ENCODE data around the gene ATAT1. TPM values are rescaled to one million over a fixed set of nuclear protein-coding genes. Genes with fewer than 3 reads are reported as not detected.
"Not testable (repeated sequence)": the region's sequence is repeated elsewhere in the genome, so short reads cannot be mapped to it uniquely, and the experiment has no call there.

Gene ATAT1
- polyA plus RNA-seq, 3 donors: 0.51 to 10.4 (median 0.68) TPM

- no peaks in the 10 kb centered on the region for H3K27me3 ChIP-seq (ENCODE audit: control insufficient read depth in 2 of 2, insufficient read depth in 2 of 2, low read length in 2 of 2)
- Mint-ChIP-seq H3K4me3 (no peak overlapping the region), H3K36me3 (peaks cover 79 to 97% of the 10 kb centered on the region in 2 donors), H3K27me3 (ENCODE audit: low read depth in 3 of 3) (peaks cover 0 to 1% (median 0%) of the 10 kb centered on the region in 3 donors), H3K9me3 (no peaks in the 10 kb centered on the region), H3K4me1 (peaks cover 15% of the 10 kb centered on the region), H3K27ac (peak overlapping the region; percentile 13 to 87 (median 71))
- H3K9me3 ChIP-seq (replicated peaks in 1 of 2; ENCODE audit: control insufficient read depth in 1 of 2, insufficient read depth in 1 of 2, low read length in 2 of 2): no peaks in the 10 kb centered on the region
- peaks cover 13% of the 10 kb centered on the region for H4K20me1 ChIP-seq (ENCODE audit: insufficient read depth, low read length)
- no peak overlapping the region for H2AFZ ChIP-seq (ENCODE audit: insufficient read depth, low read depth, low read length, poor library complexity, severe bottlenecking)
- H3K4me2 ChIP-seq (replicated peaks; ENCODE audit: extremely low read depth, low read length, poor library complexity, severe bottlenecking): no peak overlapping the region
- intact Hi-C loops (cut with micrococcal nuclease): no loop called here
- TF ChIP-seq, protein P1, sequence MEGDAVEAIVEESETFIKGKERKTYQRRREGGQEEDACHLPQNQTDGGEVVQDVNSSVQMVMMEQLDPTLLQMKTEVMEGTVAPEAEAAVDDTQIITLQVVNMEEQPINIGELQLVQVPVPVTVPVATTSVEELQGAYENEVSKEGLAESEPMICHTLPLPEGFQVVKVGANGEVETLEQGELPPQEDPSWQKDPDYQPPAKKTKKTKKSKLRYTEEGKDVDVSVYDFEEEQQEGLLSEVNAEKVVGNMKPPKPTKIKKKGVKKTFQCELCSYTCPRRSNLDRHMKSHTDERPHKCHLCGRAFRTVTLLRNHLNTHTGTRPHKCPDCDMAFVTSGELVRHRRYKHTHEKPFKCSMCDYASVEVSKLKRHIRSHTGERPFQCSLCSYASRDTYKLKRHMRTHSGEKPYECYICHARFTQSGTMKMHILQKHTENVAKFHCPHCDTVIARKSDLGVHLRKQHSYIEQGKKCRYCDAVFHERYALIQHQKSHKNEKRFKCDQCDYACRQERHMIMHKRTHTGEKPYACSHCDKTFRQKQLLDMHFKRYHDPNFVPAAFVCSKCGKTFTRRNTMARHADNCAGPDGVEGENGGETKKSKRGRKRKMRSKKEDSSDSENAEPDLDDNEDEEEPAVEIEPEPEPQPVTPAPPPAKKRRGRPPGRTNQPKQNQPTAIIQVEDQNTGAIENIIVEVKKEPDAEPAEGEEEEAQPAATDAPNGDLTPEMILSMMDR (IDR thresholded peaks at IDR 0.05): no peak
- peaks cover 87 to 96% of the 10 kb centered on the region in 2 donors for H3K36me3 ChIP-seq (replicated peaks in 1 of 2; ENCODE audit: control insufficient read depth in 1 of 2, insufficient read depth in 2 of 2, low read length in 2 of 2)
- WGBS (ENCODE audit: insufficient coverage): 17% methylated on average over 6 of the region's 7 CpGs
- DNase-seq: peak; percentile 58 to 81 (median 68)
- H3K79me2 ChIP-seq (ENCODE audit: insufficient read depth, low read length): no peaks in the 10 kb centered on the region
- peak overlapping the region; percentile 15 to 58 for H3K27ac ChIP-seq (ENCODE audit: low read depth in 1 of 2, low read length in 2 of 2)
- no peak overlapping the region for H3K9ac ChIP-seq (ENCODE audit: insufficient read depth, low read length, poor library complexity, severe bottlenecking)
- H3K4me3 ChIP-seq (replicated peaks in 1 of 3; ENCODE audit: low read depth in 2 of 3, low read length in 3 of 3): no peak overlapping the region
- peaks cover 13 to 16% of the 10 kb centered on the region in 2 donors for H3K4me1 ChIP-seq (ENCODE audit: control insufficient read depth in 1 of 2, insufficient read depth in 2 of 2, low read length in 2 of 2)
These were observed 29.8 kb downstream of the ATAT1 start for GRCh38 chr6:30656513-30656912.

DNA sequence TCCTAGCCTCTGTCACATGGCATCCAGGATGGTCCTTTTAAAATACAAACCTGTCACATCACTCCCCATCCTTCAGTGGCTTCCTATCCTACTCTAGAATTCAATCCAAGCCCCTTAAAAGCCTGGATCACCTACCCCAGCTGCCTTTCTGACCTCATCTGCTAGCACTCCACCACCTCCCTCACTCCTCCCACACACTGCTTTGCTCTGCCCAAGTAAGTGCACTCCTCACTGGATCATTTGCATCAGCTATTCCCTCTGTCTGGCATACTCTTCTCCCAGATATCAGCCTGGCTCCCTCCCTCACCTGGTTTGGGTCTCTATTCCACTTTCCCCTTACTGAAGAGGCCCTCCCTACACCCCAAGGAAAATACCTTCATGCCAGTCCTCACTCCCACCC lies 30.8 kb downstream of the ATAT1 start:
- H3K79me2 ChIP-seq (ENCODE audit: insufficient read depth, low read length): no peaks in the 10 kb centered on the region
- no peak overlapping the region for H3K4me2 ChIP-seq (replicated peaks; ENCODE audit: extremely low read depth, low read length, poor library complexity, severe bottlenecking)
- H3K4me1 Mint-ChIP-seq: peaks cover 15% of the 10 kb centered on the region
- peaks cover 13% of the 10 kb centered on the region for H4K20me1 ChIP-seq (ENCODE audit: insufficient read depth, low read length)
- peaks cover 0 to 1% (median 0%) of the 10 kb centered on the region in 3 donors for H3K27me3 Mint-ChIP-seq (ENCODE audit: low read depth in 3 of 3)
- no peak overlapping the region for H3K9ac ChIP-seq (ENCODE audit: insufficient read depth, low read length, poor library complexity, severe bottlenecking)
- H3K4me3 Mint-ChIP-seq: no peak overlapping the region
- H3K36me3 Mint-ChIP-seq: peaks cover 80 to 97% of the 10 kb centered on the region in 2 donors
- no peak for DNase-seq
- no peaks in the 10 kb centered on the region for H3K9me3 ChIP-seq (replicated peaks in 1 of 2; ENCODE audit: control insufficient read depth in 1 of 2, insufficient read depth in 1 of 2, low read length in 2 of 2)
- H3K27me3 ChIP-seq (ENCODE audit: control insufficient read depth in 2 of 2, insufficient read depth in 2 of 2, low read length in 2 of 2): no peaks in the 10 kb centered on the region
- peak overlapping the region in 1 of 2 donors; percentile 58 for H3K27ac ChIP-seq (ENCODE audit: low read depth in 1 of 2, low read length in 2 of 2)
- peaks cover 13 to 16% of the 10 kb centered on the region in 2 donors for H3K4me1 ChIP-seq (ENCODE audit: control insufficient read depth in 1 of 2, insufficient read depth in 2 of 2, low read length in 2 of 2)
- peaks cover 87 to 96% of the 10 kb centered on the region in 2 donors for H3K36me3 ChIP-seq (replicated peaks in 1 of 2; ENCODE audit: control insufficient read depth in 1 of 2, insufficient read depth in 2 of 2, low read length in 2 of 2)
- H2AFZ ChIP-seq (ENCODE audit: insufficient read depth, low read depth, low read length, poor library complexity, severe bottlenecking): no peak overlapping the region
- TF ChIP-seq, protein P1 (IDR thresholded peaks at IDR 0.05): no peak
- no peak overlapping the region for H3K4me3 ChIP-seq (replicated peaks in 1 of 3; ENCODE audit: low read depth in 2 of 3, low read length in 3 of 3)
- intact Hi-C loops (cut with micrococcal nuclease): no loop called here
- H3K27ac Mint-ChIP-seq: peak overlapping the region in 5 of 7 donors; percentile 43 to 87 (median 66)
- H3K9me3 Mint-ChIP-seq: no peaks in the 10 kb centered on the region

DNA sequence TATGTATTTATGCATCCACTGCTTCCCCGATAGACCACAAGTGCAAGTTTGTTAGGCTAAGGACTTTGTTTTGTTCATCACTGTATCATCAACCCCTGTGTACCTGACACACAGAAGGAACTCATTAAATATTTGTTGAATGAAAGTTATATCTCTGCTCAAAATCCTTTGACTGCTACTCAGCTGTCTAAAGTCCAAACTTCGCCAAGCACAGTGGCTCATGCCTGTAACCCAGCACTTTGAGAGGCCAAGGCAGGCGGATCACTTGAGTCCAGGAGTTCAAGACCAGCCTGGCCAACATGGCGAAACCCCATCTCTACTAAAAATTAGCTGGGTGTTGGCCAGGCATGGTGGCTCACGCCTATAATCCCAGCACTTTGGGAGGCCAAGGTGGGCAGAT lies 31.2 kb downstream of the ATAT1 start:
- WGBS (ENCODE audit: insufficient coverage): 100% methylated on average over 4 of the region's 5 CpGs
- H3K4me1 ChIP-seq (ENCODE audit: control insufficient read depth in 1 of 2, insufficient read depth in 2 of 2, low read length in 2 of 2): peaks cover 13 to 16% of the 10 kb centered on the region in 2 donors
- H3K9me3 Mint-ChIP-seq; H3K27me3 ChIP-seq (ENCODE audit: control insufficient read depth in 2 of 2, insufficient read depth in 2 of 2, low read length in 2 of 2); DNase-seq; H3K4me2 ChIP-seq (replicated peaks; ENCODE audit: extremely low read depth, low read length, poor library complexity, severe bottlenecking); H3K4me3 Mint-ChIP-seq; H3K9me3 ChIP-seq (replicated peaks in 1 of 2; ENCODE audit: control insufficient read depth in 1 of 2, insufficient read depth in 1 of 2, low read length in 2 of 2); H2AFZ ChIP-seq (ENCODE audit: insufficient read depth, low read depth, low read length, poor library complexity, severe bottlenecking); intact Hi-C loops (cut with micrococcal nuclease); H3K27me3 Mint-ChIP-seq (ENCODE audit: low read depth in 3 of 3); H3K4me3 ChIP-seq (replicated peaks in 1 of 3; ENCODE audit: low read depth in 2 of 3, low read length in 3 of 3); H3K79me2 ChIP-seq (ENCODE audit: insufficient read depth, low read length); H3K9ac ChIP-seq (ENCODE audit: insufficient read depth, low read length, poor library complexity, severe bottlenecking): not testable (repeated sequence)
- Mint-ChIP-seq H3K4me1 (peaks cover 15% of the 10 kb centered on the region), H3K27ac (peak overlapping the region in 1 of 7 donors; percentile 43), H3K36me3 (peaks cover 80 to 97% of the 10 kb centered on the region in 2 donors)
- H3K36me3 ChIP-seq (replicated peaks in 1 of 2; ENCODE audit: control insufficient read depth in 1 of 2, insufficient read depth in 2 of 2, low read length in 2 of 2): peaks cover 87 to 96% of the 10 kb centered on the region in 2 donors
- H4K20me1 ChIP-seq (ENCODE audit: insufficient read depth, low read length): peaks cover 13% of the 10 kb centered on the region
- peak overlapping the region in 1 of 2 donors; percentile 58 for H3K27ac ChIP-seq (ENCODE audit: low read depth in 1 of 2, low read length in 2 of 2)
